HCT116 (cell line): Measurements from ENCODE around the gene LRFN2.

Source experiments
- CTCF ChIP-seq, 3 experiments: fragments of 200-600 bp in 1 of 3; sonication (generic) in 1 of 3; IDR thresholded peaks in 2 of 3; conservative IDR thresholded peaks in 1 of 3; 2 replicates each; pipeline ENCODE4 v1.5.1; 2012 to 2017; ENCODE audit warnings: low read depth in 2 of 3, low read length in 2 of 3, antibody characterized with exemption in 1 of 3, borderline replicate concordance in 1 of 3, control low read depth in 1 of 3, mild to moderate bottlenecking in 1 of 3, mixed read lengths in 1 of 3, mixed run types in 1 of 3, moderate library complexity in 1 of 3; ENCODE audit not compliant: insufficient read depth in 1 of 3
- EZH2phosphoT487 ChIP-seq: fragments of 200-600 bp; IDR thresholded peaks from 2 replicates; pipeline ENCODE4 v1.6.1; 2018; ENCODE audit warnings: antibody characterized with exemption, borderline replicate concordance
- JUND ChIP-seq: IDR thresholded peaks from 2 replicates; pipeline ENCODE4 v1.6.1; 2012
- POLR2A ChIP-seq: IDR thresholded peaks from 2 replicates; pipeline ENCODE4 v1.7.0; 2011; ENCODE audit warnings: borderline replicate concordance; ENCODE audit not compliant: insufficient read depth, insufficient read length; ENCODE audit errors: extremely low read depth
- POLR2AphosphoS5 ChIP-seq: IDR thresholded peaks from 2 replicates; pipeline ENCODE4 v1.6.1; 2011; ENCODE audit warnings: mild to moderate bottlenecking, low read depth, low read length, moderate library complexity
- TCF7L2 ChIP-seq: IDR thresholded peaks from 2 replicates; pipeline ENCODE4 v1.7.0; 2011; ENCODE audit warnings: borderline replicate concordance, inconsistent platforms; ENCODE audit not compliant: insufficient read depth, insufficient read length; ENCODE audit errors: extremely low read depth
- ZBTB33 ChIP-seq: IDR thresholded peaks from 2 replicates; pipeline ENCODE4 v1.6.1; 2011; ENCODE audit warnings: mild to moderate bottlenecking, low read length, moderate library complexity; ENCODE audit not compliant: insufficient replicate concordance; ENCODE audit errors: extremely low read depth

GRCh38 chr6:40611434-40611833, 24.3 kb upstream of the LRFN2 start:
- no peak for TF ChIP-seq CTCF (IDR thresholded peaks at IDR 0.05 in 2 of 3, conservative IDR thresholded peaks at IDR 0.05 in 1 of 3; ENCODE audit: borderline replicate concordance in 1 of 3, insufficient read depth in 1 of 3, low read depth in 2 of 3, low read length in 2 of 3)
- TF ChIP-seq TCF7L2: no peak
- no peak for TF ChIP-seq POLR2A
- TF ChIP-seq JUND: no peak
- no peak for TF ChIP-seq EZH2phosphoT487
- TF ChIP-seq ZBTB33: no peak
- TF ChIP-seq POLR2AphosphoS5: no peak
